Neural cell (in vitro differentiated cells): ENCODE measurements around the gene TMEM168. TPM values are rescaled to one million over a fixed set of nuclear protein-coding genes. Genes with fewer than 3 reads are reported as not detected.

Source experiments
- H2AFZ ChIP-seq: fragments of 200-600, 300-800 bp; sonication (generic), shearing (Covaris generic); 2 replicates; pipeline ENCODE4 v1.6.0; 2014; ENCODE audit warnings: low read depth, mild to moderate bottlenecking, antibody characterized with exemption, low read length, moderate library complexity
- H3F3A ChIP-seq: fragments of 200-600 bp; shearing (Covaris generic); 2 replicates; pipeline ENCODE4 v1.6.1; 2016; ENCODE audit warnings: mild to moderate bottlenecking, moderate library complexity, mixed read lengths, antibody characterized with exemption, low read length; ENCODE audit not compliant: insufficient read depth, poor library complexity, severe bottlenecking
- H3K27ac ChIP-seq: fragments of 200-600, 300-800 bp; sonication (generic), shearing (Covaris generic); 2 replicates; pipeline ENCODE4 v1.5.1; 2014; ENCODE audit warnings: mild to moderate bottlenecking, low read length, moderate library complexity
- H3K27me3 ChIP-seq: fragments of 300-800, 200-600 bp; sonication (generic), shearing (Covaris generic); 2 replicates; pipeline ENCODE4 v1.6.0; 2014; ENCODE audit warnings: mild to moderate bottlenecking, low read depth, low read length, moderate library complexity; ENCODE audit not compliant: insufficient read depth
- H3K36me3 ChIP-seq: fragments of 300-800, 200-600 bp; sonication (generic), shearing (Covaris generic); 2 replicates; pipeline ENCODE4 v1.5.1; 2014; ENCODE audit warnings: mild to moderate bottlenecking, antibody characterized with exemption, low read length, moderate library complexity; ENCODE audit not compliant: insufficient read depth
- H3K4me2 ChIP-seq: fragments of 300-800, 200-600 bp; sonication (generic), shearing (Covaris generic); 2 replicates; pipeline ENCODE4 v1.6.0; 2014; ENCODE audit warnings: mild to moderate bottlenecking, low read length
- H3K4me3 ChIP-seq: fragments of 300-800, 200-600 bp; sonication (generic), shearing (Covaris generic); 2 replicates; pipeline ENCODE4 v1.5.1; 2014; ENCODE audit warnings: mild to moderate bottlenecking, low read length, moderate library complexity
- H3K79me2 ChIP-seq: fragments of 200-600 bp; shearing (Covaris generic); replicated peaks from 2 replicates; pipeline ENCODE4 v1.6.0; 2014; ENCODE audit warnings: mild to moderate bottlenecking, low read length, moderate library complexity; ENCODE audit not compliant: insufficient read depth
- H3K9ac ChIP-seq: fragments of 300-800, 200-600 bp; sonication (generic), shearing (Covaris generic); 2 replicates; pipeline ENCODE4 v1.6.1; 2016; ENCODE audit warnings: mild to moderate bottlenecking, low read length, mixed read lengths
- H3K9me2 ChIP-seq: fragments of 200-600 bp; shearing (Covaris generic); 2 replicates; pipeline ENCODE4 v1.6.1; 2016; ENCODE audit warnings: mild to moderate bottlenecking, low read length, mixed read lengths; ENCODE audit not compliant: insufficient read depth
- H3K9me3 ChIP-seq: fragments of 200-600, 300-800 bp; sonication (generic), shearing (Covaris generic); 2 replicates; pipeline ENCODE4 v1.6.1; 2016; ENCODE audit warnings: mild to moderate bottlenecking, mixed run types, low read length, moderate library complexity, mixed read lengths
- H4K20me1 ChIP-seq: fragments of 200-600 bp; shearing (Covaris generic); 2 replicates; pipeline ENCODE4 v1.6.1; 2016; ENCODE audit warnings: mild to moderate bottlenecking, mixed run types; ENCODE audit not compliant: insufficient read depth
- CTCF ChIP-seq: fragments of 450-650 bp; IDR thresholded peaks from 2 replicates; pipeline ENCODE4 v1.5.1; 2014; ENCODE audit warnings: antibody characterized with exemption, mild to moderate bottlenecking, moderate library complexity; ENCODE audit not compliant: poor library complexity, severe bottlenecking
- EP300 ChIP-seq: fragments of 450-650 bp; conservative IDR thresholded peaks from 2 replicates; pipeline ENCODE4 v1.6.1; 2014; ENCODE audit warnings: antibody characterized with exemption, mild to moderate bottlenecking, moderate library complexity; ENCODE audit not compliant: poor library complexity, severe bottlenecking
- EZH2 ChIP-seq: fragments of 200-600, 300-800 bp; shearing (Covaris generic), sonication (generic); IDR thresholded peaks from 2 replicates; pipeline ENCODE4 v1.6.1; 2014; ENCODE audit warnings: antibody characterized with exemption, low read length, borderline replicate concordance, mild to moderate bottlenecking; ENCODE audit not compliant: insufficient read depth, poor library complexity, severe bottlenecking
- MXI1 ChIP-seq: fragments of 450-650 bp; conservative IDR thresholded peaks from 2 replicates; pipeline ENCODE4 v1.6.1; 2014; ENCODE audit warnings: antibody characterized with exemption, mild to moderate bottlenecking; ENCODE audit not compliant: poor library complexity, severe bottlenecking
- POLR2AphosphoS5 ChIP-seq: IDR thresholded peaks from 2 replicates; pipeline ENCODE4 v1.6.1; 2012
- RAD21 ChIP-seq: fragments of 450-650 bp; conservative IDR thresholded peaks from 2 replicates; pipeline ENCODE4 v1.6.1; 2014; ENCODE audit warnings: antibody characterized with exemption, mild to moderate bottlenecking, moderate library complexity
- REST ChIP-seq: IDR thresholded peaks from 2 replicates; pipeline ENCODE4 v1.6.1; 2012; ENCODE audit warnings: borderline replicate concordance
- SMC3 ChIP-seq: fragments of 450-650 bp; conservative IDR thresholded peaks from 2 replicates; pipeline ENCODE4 v1.6.1; 2014; ENCODE audit warnings: antibody characterized with exemption, mild to moderate bottlenecking, moderate library complexity; ENCODE audit not compliant: poor library complexity
- TAF1 ChIP-seq: IDR thresholded peaks from 2 replicates; pipeline ENCODE4 v1.6.1; 2012; ENCODE audit warnings: low read depth
- polyA plus RNA-seq: library from polyadenylated mRNA; depleted of rRNA; stranded (reverse); fragments of >200 nt; gene quantifications from 2 replicates; pipeline ENCODE4 v1.2.3, GENCODE V29; 2014

TMEM168 gene
- polyA plus RNA-seq, 1 donor from 2014 or later, result 21.9 TPM

DNA sequence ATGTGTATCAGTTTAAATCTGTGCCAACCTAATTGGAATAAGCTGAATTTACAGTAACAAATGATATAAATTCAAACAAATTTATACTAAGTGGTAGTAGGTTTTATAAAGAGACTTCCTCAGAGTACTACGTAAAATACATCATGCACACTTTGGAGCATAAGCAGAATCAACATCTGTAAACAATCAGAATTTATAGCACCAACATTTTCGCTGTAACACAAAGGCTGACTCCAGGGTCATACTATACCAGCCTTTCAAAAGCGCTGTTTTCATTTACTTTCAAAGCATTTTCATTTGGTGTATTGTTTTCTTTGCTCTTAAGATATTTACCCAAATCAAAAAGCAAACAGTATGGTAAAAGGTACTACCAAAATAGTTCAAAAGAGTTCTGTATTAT lies 29.3 kb upstream of the TMEM168 start:
- Histone ChIP-seq H3K79me2 (no peaks in the 10 kb centered on the region), H3F3A (no peaks in the 10 kb centered on the region), H3K9me2 (no peaks in the 10 kb centered on the region), H3K27me3 (no peaks in the 10 kb centered on the region), H3K27ac (no peak overlapping the region), H2AFZ (no peak overlapping the region), H3K4me2 (no peak overlapping the region), H3K9ac (no peak overlapping the region), H3K9me3 (no peaks in the 10 kb centered on the region), H3K36me3 (no peaks in the 10 kb centered on the region), H3K4me3 (no peak overlapping the region), H4K20me1 (no peaks in the 10 kb centered on the region)
- TF ChIP-seq CTCF (no peak), REST (no peak), SMC3 (no peak), RAD21 (no peak), POLR2AphosphoS5 (no peak), EZH2 (no peak), TAF1 (no peak), EP300 (no peak), MXI1 (no peak)

GRCh38 chr7:112806156-112806555 lies 16.0 kb upstream of the TMEM168 start:
- Histone ChIP-seq H2AFZ (no peak overlapping the region), H3K4me2 (no peak overlapping the region), H3K4me3 (no peak overlapping the region), H3K79me2 (no peaks in the 10 kb centered on the region), H3K27ac (peak overlapping the region; percentile 21), H3K9me2 (no peaks in the 10 kb centered on the region), H4K20me1 (no peaks in the 10 kb centered on the region), H3K9me3 (no peaks in the 10 kb centered on the region), H3F3A (no peaks in the 10 kb centered on the region), H3K36me3 (no peaks in the 10 kb centered on the region), H3K27me3 (no peaks in the 10 kb centered on the region), H3K9ac (peak overlapping the region; percentile 13)
- TF ChIP-seq TAF1 (no peak), REST (no peak), POLR2AphosphoS5 (peak; percentile 17)
